HG03060 (cell line): Measurements from ENCODE around the gene BBS9.
"Not testable (repeated sequence)": the region's sequence is repeated elsewhere in the genome, so short reads cannot be mapped to it uniquely, and the experiment has no call there.

Experiments used
- ATAC-seq: cut with Tn5 transposase; IDR thresholded peaks from one replicate; pipeline ENCODE4 v1.9.1; 2021; ENCODE audit warnings: low read depth, moderate number of reproducible peaks; ENCODE audit not compliant: unreplicated experiment

The BBS9 gene

DNA sequence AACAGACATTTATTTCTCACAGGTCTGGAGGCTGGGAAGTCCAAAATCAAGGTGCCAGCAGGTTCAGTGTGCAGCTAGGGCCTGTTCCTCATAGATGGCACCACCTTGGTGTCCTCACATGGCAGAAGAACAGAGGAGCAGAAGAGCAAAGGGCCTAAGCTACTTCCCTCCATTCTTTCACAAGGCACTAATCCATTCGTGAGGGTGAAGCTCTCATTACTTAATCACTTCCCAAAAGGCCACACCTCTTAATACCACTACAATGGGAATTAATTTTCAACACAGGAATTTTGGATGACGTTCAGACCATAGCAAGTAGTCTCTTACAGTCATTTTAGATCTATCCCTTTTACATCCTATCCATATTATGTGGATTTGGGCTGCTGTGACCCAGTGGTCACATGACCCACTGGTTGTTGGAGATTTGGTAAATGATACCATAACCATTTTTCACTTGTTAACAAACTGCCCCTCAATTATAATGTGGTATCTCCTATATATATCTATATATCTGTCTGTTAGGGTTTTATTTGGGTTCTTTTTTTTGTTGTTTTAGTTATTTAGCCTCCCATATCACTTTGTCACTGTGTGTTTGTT is 63.4 kb downstream of the BBS9 start:
- ATAC-seq = no peak

DNA sequence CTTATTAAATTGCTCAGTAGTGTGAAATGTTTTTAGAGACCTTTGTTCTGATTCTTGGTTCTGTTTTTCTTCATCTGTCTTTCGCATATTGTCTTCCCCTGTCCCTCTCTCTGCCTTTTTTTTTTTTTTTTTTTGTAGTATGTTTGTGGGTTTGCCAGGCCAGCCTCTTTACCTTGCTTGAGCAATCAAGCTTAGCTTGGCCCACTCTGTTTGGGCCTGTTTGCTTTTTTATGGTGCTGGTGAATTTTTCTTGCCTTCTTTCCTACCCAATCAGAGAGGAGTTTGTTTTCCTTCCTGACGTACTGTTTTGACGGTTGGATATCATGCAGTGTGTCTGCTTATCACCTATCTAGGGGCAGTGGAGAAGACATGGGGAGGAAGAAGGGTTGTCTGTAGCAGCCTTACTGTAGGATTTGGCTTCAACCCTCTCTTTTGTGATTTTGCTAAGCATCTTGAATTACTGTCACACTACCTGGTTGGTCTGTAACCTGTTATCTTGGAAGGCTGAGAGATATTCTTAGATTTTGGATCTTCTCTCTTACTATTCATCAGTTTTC is 64.0 kb downstream of the BBS9 start:
- no peak for ATAC-seq

DNA sequence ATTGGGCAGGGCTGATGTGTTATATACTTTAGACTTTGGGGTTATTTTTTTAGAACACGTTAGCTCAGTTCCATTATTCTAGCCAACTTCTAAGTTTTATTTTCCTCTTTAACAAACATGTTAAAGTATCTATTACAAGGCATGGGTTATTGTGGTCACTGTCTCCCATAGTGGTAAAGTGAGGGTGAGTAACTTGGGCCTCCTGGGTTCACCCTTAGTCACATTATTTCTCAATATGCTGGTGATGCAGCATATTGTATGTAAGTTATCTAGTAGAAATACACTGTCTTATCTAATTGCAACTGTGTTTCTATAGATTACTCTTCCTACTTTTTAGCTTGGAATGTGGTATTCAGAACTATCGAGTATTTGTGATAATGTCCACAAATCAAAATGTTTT is 65.9 kb downstream of the BBS9 start:
- ATAC-seq = no peak

DNA sequence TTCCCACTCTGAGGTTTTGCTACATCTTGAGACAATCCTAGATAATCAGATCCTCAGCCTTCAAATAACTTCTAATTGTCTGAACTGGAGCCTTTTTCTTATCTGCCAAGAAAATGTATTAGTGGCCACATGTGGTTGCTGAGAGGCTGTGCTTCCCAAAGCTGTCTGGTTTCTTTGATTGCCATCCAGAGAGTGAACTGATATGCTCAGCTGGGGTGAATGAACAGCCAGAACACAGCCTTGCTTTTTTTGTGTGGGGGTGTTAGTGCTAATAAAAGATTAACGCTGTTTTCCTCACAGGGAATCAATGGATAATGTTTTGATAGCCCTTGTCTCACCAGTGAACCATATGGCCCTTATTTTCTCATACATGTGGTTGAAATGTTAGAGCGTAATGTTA is 66.9 kb downstream of the BBS9 start:
- ATAC-seq = no peak

DNA sequence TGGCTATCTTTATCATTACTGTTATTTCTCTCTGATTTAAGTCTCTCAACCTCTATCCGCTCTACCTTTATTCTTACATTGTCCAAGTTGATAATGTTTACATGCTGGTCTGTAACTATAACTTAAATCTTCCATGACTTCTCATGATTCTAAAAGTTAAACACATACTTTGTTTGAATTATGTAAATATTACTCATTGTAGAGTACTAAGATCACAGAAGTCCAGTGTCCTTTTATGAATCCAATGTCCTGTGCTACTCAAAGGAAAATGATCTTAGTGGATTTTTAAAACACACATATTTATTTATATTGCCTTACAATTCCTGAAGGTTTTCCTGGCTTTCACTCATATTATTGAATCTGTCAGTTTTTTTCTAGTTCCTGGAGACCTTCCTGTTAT is 70.9 kb downstream of the BBS9 start:
- no peak for ATAC-seq

DNA sequence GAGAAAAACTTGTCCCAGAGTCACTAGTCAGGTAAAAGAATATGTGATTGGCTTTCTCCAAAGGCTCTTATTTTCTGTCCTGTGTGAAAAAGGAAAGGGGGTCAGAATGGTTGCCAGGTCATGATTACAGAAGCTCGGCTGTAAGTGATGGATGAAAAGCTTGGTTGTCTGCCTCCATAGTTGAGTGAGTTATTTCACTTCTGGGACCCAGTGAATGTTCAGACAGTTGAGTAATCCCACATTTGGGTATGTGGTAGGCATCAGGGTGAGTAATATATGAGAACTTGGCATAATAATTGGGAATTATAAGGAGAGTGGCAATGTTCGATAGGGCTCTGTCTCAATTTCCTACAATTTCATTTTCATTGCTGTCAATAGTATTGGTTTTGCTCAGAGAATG is 72.5 kb downstream of the BBS9 start:
- no peak for ATAC-seq

DNA sequence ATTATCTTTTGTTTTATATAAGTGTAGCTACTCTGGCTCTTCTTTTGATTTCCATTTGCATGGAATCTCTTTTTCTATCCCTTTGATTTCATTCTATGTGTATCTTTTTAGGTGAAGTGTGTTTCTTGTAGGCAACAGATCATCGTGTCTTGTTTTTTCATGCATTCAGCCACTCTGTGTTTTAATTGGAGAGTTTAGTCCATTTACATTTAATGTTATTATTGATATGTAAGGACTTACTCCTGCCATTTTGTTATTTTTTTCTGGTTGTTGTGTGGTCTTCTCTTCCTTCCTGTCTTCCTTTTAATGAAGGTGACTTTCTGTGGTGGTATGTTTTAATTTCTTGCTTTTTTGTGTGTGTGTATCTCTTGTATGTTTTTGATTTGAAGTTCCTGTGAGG is 81.6 kb downstream of the BBS9 start:
- ATAC-seq = no peak

DNA sequence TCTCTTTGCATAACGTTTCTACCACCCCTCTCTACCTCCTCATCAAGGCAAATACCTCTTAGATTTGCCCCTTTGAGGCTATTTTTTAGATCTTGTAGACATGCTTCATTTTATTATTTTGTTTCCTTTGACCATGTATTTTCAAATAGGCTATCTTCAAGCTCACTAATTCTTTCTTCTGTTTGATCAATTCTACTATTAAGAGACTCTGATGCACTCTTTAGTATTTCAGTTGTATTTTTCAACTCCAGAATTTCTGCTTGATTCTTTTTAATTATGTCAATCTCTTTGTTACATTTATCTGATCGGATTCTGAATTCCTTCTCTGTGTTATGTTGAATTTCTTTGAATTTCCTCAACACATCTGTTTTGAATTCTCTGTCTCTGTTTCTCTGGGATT is 82.8 kb downstream of the BBS9 start:
- ATAC-seq = no peak

DNA sequence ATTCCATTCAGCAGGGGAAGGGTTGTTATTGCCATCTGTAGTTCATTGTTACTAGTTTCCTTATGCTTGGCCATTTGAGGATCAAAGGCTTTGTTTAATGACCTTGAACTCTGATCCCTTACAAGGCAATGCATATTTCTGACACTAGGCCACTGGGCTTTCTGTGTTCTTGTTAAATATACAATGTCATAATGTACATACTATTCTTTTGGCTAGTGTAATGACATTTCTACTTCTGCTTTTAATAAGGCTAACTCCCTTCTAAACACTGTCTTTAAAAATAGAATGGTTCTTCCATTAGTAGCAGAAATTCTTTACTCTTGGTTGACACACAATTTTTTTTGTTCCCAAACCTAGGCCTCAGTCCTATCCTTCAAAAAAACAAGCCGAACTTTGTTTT is 86.6 kb downstream of the BBS9 start:
- no peak for ATAC-seq

DNA sequence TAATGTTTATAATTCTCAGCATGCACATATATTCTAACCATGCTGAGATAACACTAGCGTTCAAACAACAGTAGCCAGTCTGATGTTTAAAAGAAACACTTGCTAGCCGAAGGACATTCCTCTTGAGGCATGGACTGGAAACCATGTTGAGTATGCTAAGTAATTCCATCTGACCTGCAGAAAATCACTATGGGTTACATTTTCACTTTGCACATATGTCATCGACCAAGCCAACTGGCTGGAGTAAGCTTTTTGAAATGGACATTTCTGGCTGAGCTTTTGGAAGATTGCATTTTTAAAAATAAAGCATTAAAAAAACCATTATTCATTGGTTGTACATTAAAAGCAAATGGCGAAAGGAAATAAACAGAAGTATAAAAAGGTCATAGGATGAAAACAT is 88.2 kb downstream of the BBS9 start:
- ATAC-seq = no peak

DNA sequence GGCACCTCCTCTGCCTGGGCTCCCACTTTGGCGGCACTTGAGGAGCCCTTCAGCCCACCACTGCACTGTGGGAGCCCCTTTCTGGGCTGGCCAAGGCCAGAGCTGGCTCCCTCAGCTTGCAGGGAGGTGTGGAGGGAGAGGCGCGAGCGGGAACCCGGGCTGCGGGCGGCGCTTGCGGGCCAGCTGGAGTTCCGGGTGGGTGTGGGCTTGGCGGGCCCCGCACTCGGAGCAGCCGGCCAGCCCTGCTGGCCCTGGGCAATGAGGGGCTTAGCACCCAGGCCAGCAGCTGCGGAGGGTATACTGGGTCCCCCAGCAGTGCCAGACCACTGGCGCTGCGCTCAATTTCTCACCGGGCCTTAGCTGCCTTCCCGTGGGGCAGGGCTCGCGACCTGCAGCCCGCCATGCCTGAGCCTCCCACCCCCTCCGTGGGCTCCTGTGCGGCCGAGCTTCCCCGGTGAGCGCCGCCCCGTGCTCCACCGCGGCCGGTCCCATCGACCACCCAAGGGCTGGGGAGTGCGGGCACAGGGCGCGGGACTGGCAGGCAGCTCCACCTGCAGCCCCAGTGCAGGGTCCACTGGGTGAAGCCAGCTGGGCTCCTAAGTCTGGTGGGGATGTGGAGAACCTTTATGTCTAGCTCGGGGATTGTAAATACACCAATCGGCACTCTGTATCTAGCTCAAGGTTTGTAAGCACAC is 89.6 kb downstream of the BBS9 start:
- ATAC-seq = not testable (repeated sequence)

DNA sequence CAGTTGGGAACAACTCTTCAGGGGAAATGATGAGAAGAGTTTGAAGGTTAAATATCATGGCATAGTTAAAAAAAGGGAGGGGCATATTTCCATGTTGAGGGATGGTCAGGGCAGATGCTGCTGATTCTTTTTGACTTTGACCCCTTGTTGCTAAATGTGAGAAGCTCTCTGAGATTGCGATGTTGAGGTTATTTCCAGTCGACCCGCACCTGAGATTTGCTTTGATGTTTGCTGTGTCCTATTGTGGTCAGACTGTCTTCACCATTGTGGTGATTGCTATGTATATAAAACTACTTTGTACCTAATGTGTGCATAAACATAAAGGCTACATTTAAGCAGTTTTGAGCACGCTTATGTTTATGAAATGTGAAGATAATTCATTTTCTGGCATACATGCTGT is 90.9 kb downstream of the BBS9 start:
- no peak for ATAC-seq

DNA sequence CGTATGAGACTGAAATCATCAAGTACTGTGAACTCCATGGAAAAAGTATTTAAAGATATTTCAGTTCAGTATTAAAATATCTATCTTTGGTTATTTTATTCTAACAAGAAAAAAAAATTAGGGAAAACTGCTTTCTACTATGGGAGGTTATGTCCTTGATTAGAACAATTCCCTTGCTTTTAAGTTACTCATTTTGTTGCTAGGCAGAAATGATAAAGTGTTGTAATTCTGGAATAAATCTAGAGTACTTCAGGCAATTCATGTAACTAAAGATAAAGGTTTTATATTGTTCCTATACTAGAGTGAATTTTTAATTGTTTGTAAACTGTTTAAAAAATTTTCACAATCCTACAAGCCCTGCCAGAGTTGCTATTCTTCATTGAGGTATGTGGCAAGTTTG is 92.0 kb downstream of the BBS9 start:
- ATAC-seq = no peak

DNA sequence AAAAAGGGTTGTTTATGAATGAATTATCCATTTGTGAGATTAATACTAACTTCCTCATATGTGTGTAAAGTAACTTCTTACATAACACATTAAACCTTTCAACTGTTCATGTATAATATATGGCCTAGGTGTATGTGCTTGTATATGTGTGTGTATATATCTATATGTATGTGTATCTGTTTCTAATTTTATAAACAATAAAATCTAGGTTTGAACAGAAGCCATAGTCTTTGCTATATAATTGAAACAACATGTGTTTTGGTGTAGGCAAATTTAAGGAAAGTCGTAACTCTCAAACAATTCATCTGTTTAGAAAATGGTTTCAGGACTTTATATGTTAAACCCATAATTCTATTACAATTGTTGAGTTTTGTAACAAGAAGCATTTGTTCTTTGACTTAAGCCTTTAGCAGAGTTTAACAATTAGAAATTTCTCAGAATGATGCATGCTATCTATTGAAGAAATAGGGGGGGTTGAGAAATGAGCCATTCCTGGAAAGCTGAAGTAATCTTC is 103.3 kb downstream of the BBS9 start:
- ATAC-seq = no peak

DNA sequence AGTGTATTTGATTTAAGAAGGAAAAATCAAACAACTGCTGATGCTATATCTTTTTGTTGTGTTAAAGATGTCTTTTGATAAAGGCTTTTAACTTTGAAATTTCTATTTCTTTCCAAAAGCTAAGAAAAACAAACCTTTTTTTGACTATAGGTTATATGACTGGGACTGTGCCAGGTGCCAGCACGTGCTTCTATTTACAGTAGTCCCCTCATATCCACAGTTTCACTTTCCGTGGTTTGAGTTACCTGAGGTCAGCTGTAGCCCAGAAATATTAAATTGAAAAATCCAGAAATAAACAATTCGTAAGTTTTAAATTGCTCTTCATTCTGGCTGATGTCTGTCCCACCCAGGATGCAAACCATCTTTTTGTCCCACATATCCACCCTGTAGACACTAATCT is 104.3 kb downstream of the BBS9 start:
- ATAC-seq = no peak

DNA sequence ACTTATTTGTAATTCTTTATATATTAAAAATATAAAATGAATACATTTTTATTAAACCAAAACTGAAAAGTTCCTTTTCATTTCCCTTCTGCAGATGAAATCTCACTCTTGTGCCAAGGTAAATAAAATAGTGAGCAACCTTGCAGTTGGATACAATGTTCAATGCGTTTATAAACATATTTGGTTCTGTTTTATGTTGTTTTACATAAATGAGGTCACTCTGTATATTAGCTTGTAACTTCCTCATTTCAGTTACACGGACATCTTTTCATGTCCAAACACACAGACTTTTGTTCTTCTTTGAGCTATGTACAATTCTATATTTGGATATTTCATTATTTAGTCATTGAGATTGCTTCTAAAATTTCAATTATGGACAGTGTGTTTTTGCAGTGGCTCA is 107.7 kb downstream of the BBS9 start:
- no peak for ATAC-seq

DNA sequence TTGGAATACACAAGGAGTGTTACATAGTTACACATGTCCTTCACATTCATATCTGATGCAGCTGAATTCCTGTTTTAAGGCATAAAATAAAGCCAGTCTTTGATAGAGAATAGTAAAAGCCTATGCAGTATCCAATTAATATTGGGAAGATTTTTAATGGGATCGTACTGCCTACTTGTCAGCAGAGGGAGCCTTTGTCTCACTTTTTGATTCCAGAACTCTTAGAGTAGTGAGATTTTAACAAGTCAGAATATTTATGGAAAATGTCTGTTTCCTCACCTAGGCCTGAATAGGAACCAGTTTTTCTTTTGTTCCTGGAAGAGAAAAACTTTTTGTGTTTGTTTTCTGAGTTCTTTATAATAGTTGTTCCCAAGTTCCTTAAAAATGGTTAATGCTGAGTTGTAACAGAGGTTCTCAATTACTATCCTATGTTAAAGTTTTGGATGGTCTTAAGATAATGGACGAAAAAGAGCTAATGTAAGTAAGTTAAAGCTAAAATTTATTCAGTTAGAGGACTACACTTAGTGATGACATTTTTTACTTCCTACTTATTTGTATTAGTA is 114.0 kb downstream of the BBS9 start:
- ATAC-seq = no peak

DNA sequence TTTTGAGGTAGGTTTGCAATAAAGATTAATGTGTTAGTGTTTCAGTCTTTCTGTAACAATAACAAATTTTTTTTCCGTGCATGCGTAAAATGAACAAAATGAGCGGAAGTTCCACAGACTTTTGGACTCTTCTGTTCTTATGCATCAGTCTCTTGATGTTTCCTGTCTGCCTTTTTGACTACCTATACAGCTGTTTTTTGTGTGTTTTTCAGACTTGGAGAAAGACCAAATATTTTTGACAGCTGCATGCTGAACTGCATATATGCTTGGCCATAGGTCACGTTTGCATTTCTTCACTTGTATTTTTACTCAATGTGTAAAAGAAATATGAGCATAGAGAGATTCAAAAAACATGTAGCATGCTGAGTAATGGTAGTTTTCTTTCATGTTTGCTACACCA is 119.3 kb downstream of the BBS9 start:
- no peak for ATAC-seq

DNA sequence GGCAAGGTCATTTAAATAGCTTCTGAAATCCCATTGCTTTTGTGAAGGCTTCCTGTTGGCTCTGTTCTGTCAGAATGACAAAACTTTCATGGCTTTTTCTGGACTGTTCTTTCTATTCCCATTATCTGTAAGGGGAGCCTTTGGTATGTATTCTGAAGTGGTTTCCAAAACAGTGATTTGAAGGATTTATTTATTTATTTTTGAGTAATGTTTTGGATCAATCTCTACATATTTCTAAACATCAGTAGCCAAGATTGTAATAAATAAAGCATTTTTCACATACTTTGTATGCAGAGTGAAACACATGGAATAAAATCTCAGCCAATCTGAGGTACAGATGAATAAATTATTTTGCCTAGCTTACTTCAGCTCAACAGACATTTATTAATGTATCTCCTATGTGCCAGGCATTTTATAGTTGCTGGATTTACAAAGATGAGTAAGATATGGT is 121.1 kb downstream of the BBS9 start:
- ATAC-seq = no peak

DNA sequence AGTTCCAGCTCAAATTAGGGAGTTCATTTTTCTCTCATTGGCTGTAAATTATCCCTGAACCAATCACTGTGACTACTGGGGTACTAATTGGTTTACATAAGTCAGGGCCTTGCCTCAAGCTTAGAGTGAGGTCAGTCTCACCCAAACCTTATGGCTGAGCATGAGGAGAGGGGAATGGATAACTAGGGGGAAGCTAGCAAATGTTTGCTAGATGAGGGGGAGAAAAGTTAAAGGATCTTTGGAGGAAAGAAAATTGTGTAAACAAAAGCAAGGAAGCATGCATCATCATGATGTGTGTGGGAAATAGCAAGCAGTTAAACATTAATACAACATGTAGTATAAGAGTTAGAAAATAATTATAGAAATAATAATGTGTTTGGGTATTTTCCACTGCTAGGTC is 121.9 kb downstream of the BBS9 start:
- ATAC-seq = no peak

DNA sequence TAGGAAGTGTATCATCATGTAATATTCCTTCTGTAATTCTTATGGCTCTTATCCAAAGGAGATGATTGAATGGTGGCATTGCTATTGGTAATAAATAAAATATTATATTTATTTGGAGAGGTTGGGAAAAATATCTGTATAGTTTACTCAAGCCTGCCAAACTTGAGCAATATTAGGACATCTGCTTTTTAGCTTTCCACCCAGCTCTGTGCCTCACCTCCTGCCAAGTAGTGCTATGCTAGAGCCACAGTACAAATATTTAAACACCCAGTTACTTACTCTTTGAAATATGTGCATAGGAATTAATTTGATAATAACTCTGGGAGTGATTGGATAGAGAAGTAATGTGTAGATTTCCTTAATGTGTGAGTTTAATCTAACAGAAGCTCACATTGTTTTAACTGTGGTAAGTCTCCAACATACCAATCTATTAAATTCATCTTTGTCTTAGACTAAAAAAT is 129.2 kb downstream of the BBS9 start:
- no peak for ATAC-seq

DNA sequence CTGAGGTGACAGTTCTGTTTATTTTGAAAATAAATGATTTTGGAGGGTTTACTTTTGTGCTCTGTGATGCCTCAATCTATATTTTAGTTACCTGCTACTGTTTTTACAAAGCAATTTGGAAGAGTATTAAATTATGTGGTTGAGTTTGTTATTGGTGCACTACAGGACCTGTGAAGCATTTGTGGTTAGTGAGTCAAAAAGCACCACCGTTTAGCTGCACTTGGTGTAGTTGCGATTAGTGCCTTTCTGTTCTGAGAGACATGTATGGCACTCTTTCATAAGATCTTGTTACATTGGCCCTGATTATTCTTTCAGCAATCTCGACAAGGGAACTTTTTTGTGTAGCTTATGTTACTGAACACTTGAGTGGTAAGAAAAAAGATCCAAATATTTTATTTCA is 132.2 kb downstream of the BBS9 start:
- ATAC-seq = no peak
